Mesothelial cell of epicardium (in vitro differentiated cells): ENCODE results near the gene PYROXD2. TPM values are rescaled to one million over a fixed set of nuclear protein-coding genes. Genes with fewer than 3 reads are reported as not detected.

ENCODE experiments used
- DNase-seq, 2 experiments: peaks; one replicate each; pipeline ENCODE4 v3.0.0; 2021; ENCODE audit warnings: low spot score in 2 of 2; ENCODE audit not compliant: unreplicated experiment in 2 of 2
- H3K27ac Mint-ChIP-seq: 2 replicates; pipeline ENCODE4 v1.8.0; 2021; ENCODE audit warnings: mixed read lengths
- H3K27me3 Mint-ChIP-seq: 2 replicates; pipeline ENCODE4 v1.8.0; 2021; ENCODE audit warnings: low read depth, mixed read lengths
- H3K36me3 Mint-ChIP-seq: 2 replicates; pipeline ENCODE4 v1.8.0; 2021; ENCODE audit warnings: mixed read lengths
- H3K4me1 Mint-ChIP-seq: 2 replicates; pipeline ENCODE4 v1.8.0; 2021; ENCODE audit warnings: mixed read lengths
- H3K4me3 Mint-ChIP-seq: 2 replicates; pipeline ENCODE4 v1.8.0; 2021; ENCODE audit warnings: mild to moderate bottlenecking, moderate library complexity, mixed read lengths
- H3K9me3 Mint-ChIP-seq: 2 replicates; pipeline ENCODE4 v1.8.0; 2021; ENCODE audit warnings: mixed read lengths
- CTCF ChIP-seq: fragments of 200-600 bp; sonication (generic); IDR thresholded peaks from one replicate; pipeline ENCODE4 v1.5.0; 2021; ENCODE audit warnings: antibody characterized with exemption; ENCODE audit not compliant: unreplicated experiment
- total RNA-seq: library from RNA; stranded (reverse); gene quantifications from 3 replicates; pipeline ENCODE4 v1.2.1, GENCODE V29; 2021

The PYROXD2 gene
- 31.1 to 34.4 TPM (median 31.9 TPM) in 3 replicates for total RNA-seq

- Mint-ChIP-seq H3K9me3 (no peaks in the 10 kb centered on the region), H3K27me3 (no peaks in the 10 kb centered on the region), H3K27ac (peak within 1 kb of the TSS; percentile 99), H3K4me3 (peak within 1 kb of the TSS; percentile 94), H3K4me1 (peaks cover 26% of the 10 kb centered on the region), H3K36me3 (peaks cover 4% of the 10 kb centered on the region)
- no peak for TF ChIP-seq CTCF
- peak; percentile 86 to 96 for DNase-seq
Measured at GRCh38 chr10:98414932-98415730, at the start of gene PYROXD2. TSS of gene PYROXD2 (minus strand) at chr10:98415182. CDS start at chr10:98415135, 47 bp downstream.

- no peaks in the 10 kb centered on the region for H3K9me3 Mint-ChIP-seq
- H3K27ac Mint-ChIP-seq: no peak overlapping the region
- H3K4me3 Mint-ChIP-seq: no peak overlapping the region
- H3K4me1 Mint-ChIP-seq: peaks cover 31% of the 10 kb centered on the region
- TF ChIP-seq CTCF: no peak
- H3K27me3 Mint-ChIP-seq: no peaks in the 10 kb centered on the region
- no peaks in the 10 kb centered on the region for H3K36me3 Mint-ChIP-seq
- DNase-seq: no peak
Measured at GRCh38 chr10:98463976-98464754, 49.2 kb upstream of the PYROXD2 start.

GRCh38 chr10:98463016-98463415 is 48.0 kb upstream of the PYROXD2 start:
- Mint-ChIP-seq H3K4me1 (peaks cover 30% of the 10 kb centered on the region), H3K27ac (no peak overlapping the region), H3K27me3 (peaks cover 3% of the 10 kb centered on the region), H3K9me3 (no peaks in the 10 kb centered on the region), H3K36me3 (no peaks in the 10 kb centered on the region), H3K4me3 (no peak overlapping the region)
- DNase-seq: no peak
- TF ChIP-seq CTCF: no peak

GRCh38 chr10:98461500-98461842 is 46.5 kb upstream of the PYROXD2 start:
- Mint-ChIP-seq H3K27me3 (peaks cover 6% of the 10 kb centered on the region), H3K27ac (peak overlapping the region; percentile 48), H3K9me3 (no peaks in the 10 kb centered on the region), H3K4me1 (peaks cover 33% of the 10 kb centered on the region), H3K36me3 (no peaks in the 10 kb centered on the region), H3K4me3 (no peak overlapping the region)
- TF ChIP-seq CTCF: no peak
- no peak for DNase-seq

GRCh38 chr10:98460837-98461499 is 46.0 kb upstream of the PYROXD2 start:
- Mint-ChIP-seq H3K27me3 (peaks cover 6% of the 10 kb centered on the region), H3K9me3 (no peaks in the 10 kb centered on the region), H3K4me3 (no peak overlapping the region), H3K4me1 (peaks cover 32% of the 10 kb centered on the region), H3K27ac (peak overlapping the region; percentile 48), H3K36me3 (no peaks in the 10 kb centered on the region)
- no peak for DNase-seq
- TF ChIP-seq CTCF: no peak
